NCI-H69 (cell line): ENCODE measurements around the gene RAB8B.
A peak's percentile ranks its signal among the peaks of the same experiment; 100 is the strongest.

Source experiments
- DNase-seq: peaks from one replicate; lab custom pipeline; 2025; lab: John Stamatoyannopoulos, UW

RAB8B gene

GRCh38 chr15:63188926-63189871 is at the start of gene RAB8B:
TSS of gene RAB8B (plus strand) at chr15:63189606. CDS start at chr15:63189625, 19 bp downstream.
- DNase-seq: peak; percentile 99

DNA sequence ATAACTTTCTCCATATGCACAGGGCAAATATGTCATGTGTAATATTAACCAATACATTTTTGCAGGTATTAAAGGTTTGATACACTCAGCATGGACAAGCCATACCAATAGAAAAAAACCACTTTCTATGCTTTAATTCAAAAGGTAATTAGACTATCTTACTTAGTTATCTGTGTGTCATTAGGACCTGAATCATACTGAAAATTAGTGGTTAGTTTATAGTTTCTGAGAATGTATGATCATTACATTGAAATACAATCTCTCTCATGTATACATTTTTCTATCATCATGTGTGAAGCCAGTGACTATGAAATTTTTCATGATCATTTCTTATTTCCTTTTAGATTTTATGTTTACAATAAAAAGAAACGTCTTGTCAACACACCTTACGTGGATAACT is 48.5 kb upstream of the RAB8B start:
- no peak for DNase-seq

DNA sequence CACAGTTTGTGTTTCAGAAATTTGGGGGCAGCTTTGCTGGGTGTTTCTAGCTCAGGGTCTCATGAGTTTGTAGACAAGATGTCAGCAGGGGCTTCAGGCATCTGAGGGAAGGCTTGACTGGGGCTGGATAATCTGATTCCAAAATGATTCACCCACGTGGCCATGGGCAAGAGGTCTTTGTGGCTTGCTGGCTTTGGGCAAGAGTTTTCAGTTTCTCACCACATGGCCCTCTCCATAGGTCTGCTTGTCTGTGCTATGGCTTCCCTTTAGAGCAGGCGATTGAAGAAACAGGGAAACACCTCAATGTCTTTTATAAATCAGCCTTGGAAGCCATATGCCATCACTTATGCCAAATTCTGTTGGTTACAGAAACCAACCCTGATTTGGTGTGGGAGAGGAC is 44.0 kb upstream of the RAB8B start:
- no peak for DNase-seq

- no peak for DNase-seq
These were observed 42.7 kb upstream of the RAB8B start for GRCh38 chr15:63146684-63147083.

DNA sequence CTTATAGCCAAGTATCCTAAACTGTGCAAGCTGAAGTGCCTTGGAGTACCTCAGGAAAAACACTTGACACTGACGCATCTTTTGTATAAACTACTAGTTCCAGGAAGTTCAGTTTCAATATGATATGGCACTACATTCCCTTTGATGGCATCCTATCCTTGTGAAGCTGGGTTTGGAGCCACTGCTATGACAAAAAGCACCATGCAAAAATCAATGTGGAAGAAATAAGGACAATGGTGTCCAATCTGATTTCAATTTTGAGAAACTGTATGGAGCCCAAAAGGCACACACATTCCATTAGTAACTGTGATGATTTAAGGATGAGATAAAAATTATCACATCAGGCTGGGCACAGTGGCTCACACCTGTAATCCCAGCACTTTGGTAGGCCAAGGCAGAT is 37.7 kb upstream of the RAB8B start:
- no peak for DNase-seq

GRCh38 chr15:63155486-63155885 is 33.9 kb upstream of the RAB8B start:
- DNase-seq: peak; percentile 11

DNA sequence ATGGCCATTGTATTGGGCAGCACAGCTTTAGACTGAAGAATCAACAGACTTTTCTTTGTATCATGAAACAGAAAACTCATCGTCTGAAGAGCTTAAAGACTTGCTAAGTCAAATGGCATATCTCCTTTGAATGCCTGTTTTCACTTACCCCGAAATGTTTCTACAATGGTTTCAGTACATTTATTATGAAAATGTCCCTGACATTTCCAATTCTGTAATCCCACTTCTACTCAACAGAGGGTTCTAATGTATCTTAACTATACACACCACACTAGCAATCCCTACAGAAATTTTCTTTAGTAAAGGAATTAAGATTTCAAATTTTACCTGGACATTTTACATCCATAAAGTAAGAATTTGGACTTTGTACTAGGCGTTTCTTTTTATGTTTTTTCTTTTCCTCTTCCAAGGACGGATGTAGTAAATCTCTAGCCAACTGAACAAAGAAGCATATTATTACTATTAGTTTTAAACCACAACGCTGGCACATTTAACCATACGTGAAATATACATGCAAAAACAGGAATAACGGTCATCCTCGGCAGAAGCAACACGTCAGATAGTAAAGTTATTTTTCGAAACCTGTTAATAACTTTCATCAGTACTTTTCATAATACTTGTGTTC is 33.2 kb upstream of the RAB8B start:
- DNase-seq: no peak

DNA sequence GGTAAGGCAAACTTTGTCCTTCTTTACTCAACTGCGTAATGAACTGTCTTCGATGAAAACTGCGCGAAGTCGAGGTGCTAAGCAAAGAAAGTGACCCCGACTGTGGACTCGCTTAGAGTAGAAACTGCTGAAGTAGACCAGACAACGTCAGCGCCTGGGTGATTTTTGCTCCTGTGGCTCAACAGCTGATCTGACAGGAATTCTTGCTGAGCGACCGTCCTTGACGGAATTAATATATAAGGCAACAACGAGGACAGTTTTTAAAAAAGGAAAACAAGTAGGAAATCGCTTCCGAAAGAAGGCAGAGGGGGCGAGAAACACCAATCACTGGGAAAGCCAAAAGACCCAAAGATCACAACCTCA is 32.7 kb upstream of the RAB8B start:
- DNase-seq: peak; percentile 67

GRCh38 chr15:63157118-63157843 is 32.1 kb upstream of the RAB8B start, which contains the start of gene RPS27L:
TSS of gene RPS27L (minus strand) at chr15:63157477. CDS start at chr15:63157405, 72 bp downstream.
- DNase-seq: peak; percentile 97

- peak; percentile 65 for DNase-seq
These were observed 31.4 kb upstream of the RAB8B start for GRCh38 chr15:63157891-63158431.

DNA sequence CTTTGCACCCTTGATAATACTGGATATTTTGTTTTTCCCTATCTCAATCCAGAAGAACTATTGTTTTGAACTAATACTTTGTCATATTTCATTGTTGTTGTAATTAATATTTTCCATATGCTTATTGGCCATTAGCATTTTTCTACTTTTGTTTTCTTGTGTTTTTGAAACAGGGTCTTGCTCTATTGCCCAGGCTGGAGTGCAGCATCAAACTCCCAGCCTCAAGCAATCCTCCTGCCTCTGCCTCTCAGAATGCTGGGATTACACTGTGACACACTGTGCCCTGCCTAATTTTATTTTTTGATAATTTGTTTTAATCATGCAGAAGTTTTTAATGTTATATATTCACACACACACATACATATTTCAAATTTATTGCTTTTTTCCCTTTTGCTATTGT is 28.8 kb upstream of the RAB8B start:
- no peak for DNase-seq

DNA sequence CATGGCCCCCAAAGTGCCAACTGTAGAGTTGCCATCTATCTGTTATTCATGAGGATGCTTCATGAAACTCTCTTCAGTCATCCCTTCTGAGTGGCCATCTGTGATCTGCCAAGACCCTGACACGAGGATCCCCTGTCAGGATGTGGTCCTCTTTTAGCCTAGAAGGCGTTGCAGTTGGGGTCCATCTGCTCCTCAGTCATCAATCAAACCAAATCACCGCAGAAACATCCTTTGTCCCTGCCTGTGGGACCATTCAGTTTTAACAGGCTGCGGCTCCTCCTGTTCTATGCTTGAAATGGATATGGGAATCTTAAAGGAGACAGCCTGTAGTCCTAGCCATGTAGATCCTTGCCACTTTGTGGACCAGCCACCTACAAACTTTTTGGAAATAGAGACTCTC is 26.2 kb upstream of the RAB8B start:
- peak; percentile 86 for DNase-seq

- DNase-seq: no peak
These were observed 24.1 kb upstream of the RAB8B start for GRCh38 chr15:63165166-63165859.

- DNase-seq: peak; percentile 38
These were observed 23.2 kb upstream of the RAB8B start for GRCh38 chr15:63166219-63166618.

GRCh38 chr15:63169788-63170187 is 19.6 kb upstream of the RAB8B start:
- no peak for DNase-seq

- DNase-seq: no peak
These were observed 17.0 kb upstream of the RAB8B start for GRCh38 chr15:63172376-63172775.

DNA sequence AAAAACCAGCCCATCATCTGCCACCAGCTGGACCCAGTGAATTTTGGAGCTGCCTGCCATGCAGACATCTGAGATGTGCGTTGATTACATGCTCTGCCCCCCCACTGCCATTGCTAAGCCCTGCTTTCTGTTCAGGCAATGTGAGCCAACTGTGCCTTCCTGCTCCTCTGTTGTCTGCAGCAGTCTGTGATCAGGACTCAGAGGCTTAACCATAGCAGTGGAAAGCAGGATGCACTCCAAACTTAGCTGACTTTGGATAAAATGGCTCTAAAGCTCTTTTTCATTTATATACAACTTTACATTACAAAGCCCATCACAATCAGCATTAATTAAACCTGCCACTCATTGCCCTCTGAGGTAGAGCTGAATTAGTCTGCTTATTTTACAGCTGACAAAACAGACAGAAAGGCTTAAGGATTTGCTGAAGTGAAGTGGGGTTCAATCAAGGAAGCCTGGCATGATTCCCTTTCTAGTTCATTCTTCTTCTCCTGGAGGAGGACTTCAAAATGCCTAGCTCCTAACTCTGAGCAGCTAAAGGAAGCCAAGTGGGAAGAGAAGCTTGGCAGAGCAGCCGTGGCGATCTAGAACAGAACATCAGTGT is 16.5 kb upstream of the RAB8B start:
- peak; percentile 53 for DNase-seq

- DNase-seq: no peak
These were observed 13.1 kb upstream of the RAB8B start for GRCh38 chr15:63176302-63176701.

- DNase-seq: peak; percentile 94
These were observed 11.4 kb upstream of the RAB8B start for GRCh38 chr15:63178034-63178433.

GRCh38 chr15:63180746-63181145 is 8.7 kb upstream of the RAB8B start:
- no peak for DNase-seq

DNA sequence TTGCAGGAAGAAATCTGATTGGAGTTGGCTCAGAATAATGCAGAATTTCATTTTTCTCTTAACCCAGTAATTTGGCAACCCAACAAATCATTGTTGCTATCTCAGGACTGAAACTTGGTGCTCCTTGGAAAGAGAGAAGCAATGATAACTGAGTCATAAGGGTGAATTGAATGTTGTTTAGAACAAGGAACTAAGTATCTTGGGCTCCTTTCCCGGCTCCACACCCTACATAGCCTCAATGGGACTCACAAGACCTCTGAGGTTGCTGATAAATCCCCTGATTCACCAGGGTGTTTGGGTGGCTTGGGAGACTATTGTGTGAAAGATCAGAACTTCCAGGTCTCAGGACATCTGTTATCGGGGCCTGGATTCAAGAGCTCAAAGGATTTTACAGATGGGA is 7.8 kb upstream of the RAB8B start:
- DNase-seq: no peak
